ENCODE measurements around the gene UPK1B. TPM values are rescaled to one million over a fixed set of nuclear protein-coding genes. Genes with fewer than 3 reads are reported as not detected.
A peak's percentile ranks its signal among the peaks of the same experiment; 100 is the strongest.
"Not testable (repeated sequence)": the region's sequence is repeated elsewhere in the genome, so short reads cannot be mapped to it uniquely, and the experiment has no call there.

UPK1B gene
- not detected for total RNA-seq

GRCh38 chr3:119173325-119173724, at the start of gene UPK1B:
Gene UPK1B, plus strand, starts transcription at chr3:119173598. Its CDS starts 13,144 bp downstream, at chr3:119186742.
- DNase-seq = no peak
- no peak for ATAC-seq
- POLR2A ChIA-PET = no interaction called here
- Mint-ChIP-seq H3K4me3 (no peak within 1 kb of the TSS), H3K36me3 (ENCODE audit: low read depth) (no peaks in the 10 kb centered on the region), H3K4me1 (ENCODE audit: low read depth) (no peaks in the 10 kb centered on the region), H3K9me3 (ENCODE audit: insufficient read depth) (no peaks in the 10 kb centered on the region), H3K27me3 (ENCODE audit: low read depth) (peaks cover 18% of the 10 kb centered on the region), H3K27ac (no peak within 1 kb of the TSS)
- CTCF ChIA-PET = no interaction called here

GRCh38 chr3:119125342-119125741, 48.1 kb upstream of the UPK1B start:
- Mint-ChIP-seq H3K4me3 (no peak overlapping the region), H3K36me3 (ENCODE audit: low read depth) (no peaks in the 10 kb centered on the region), H3K9me3 (ENCODE audit: insufficient read depth) (no peaks in the 10 kb centered on the region), H3K27ac (no peak overlapping the region), H3K4me1 (ENCODE audit: low read depth) (no peaks in the 10 kb centered on the region), H3K27me3 (ENCODE audit: low read depth) (peaks cover 2% of the 10 kb centered on the region)
- CTCF ChIA-PET = no interaction called here
- ATAC-seq = no peak
- no peak for DNase-seq
- POLR2A ChIA-PET = no interaction called here

GRCh38 chr3:119125742-119126504, 47.5 kb upstream of the UPK1B start:
- Mint-ChIP-seq H3K4me3 (no peak overlapping the region), H3K4me1 (ENCODE audit: low read depth) (no peaks in the 10 kb centered on the region), H3K36me3 (ENCODE audit: low read depth) (no peaks in the 10 kb centered on the region), H3K9me3 (ENCODE audit: insufficient read depth) (no peaks in the 10 kb centered on the region), H3K27me3 (ENCODE audit: low read depth) (peaks cover 2% of the 10 kb centered on the region), H3K27ac (no peak overlapping the region)
- DNase-seq (no peak), ATAC-seq (no peak)
- ChIA-PET CTCF (no interaction called here), POLR2A (no interaction called here)

GRCh38 chr3:119130291-119130690, 43.1 kb upstream of the UPK1B start:
- CTCF ChIA-PET; H3K4me3 Mint-ChIP-seq; ATAC-seq; H3K9me3 Mint-ChIP-seq (ENCODE audit: insufficient read depth); H3K36me3 Mint-ChIP-seq (ENCODE audit: low read depth); H3K4me1 Mint-ChIP-seq (ENCODE audit: low read depth); DNase-seq; H3K27ac Mint-ChIP-seq; POLR2A ChIA-PET: not testable (repeated sequence)
- H3K27me3 Mint-ChIP-seq (ENCODE audit: low read depth) = peaks cover 11% of the 10 kb centered on the region

GRCh38 chr3:119132291-119132690, 41.1 kb upstream of the UPK1B start:
- POLR2A ChIA-PET; ATAC-seq; CTCF ChIA-PET; H3K36me3 Mint-ChIP-seq (ENCODE audit: low read depth); DNase-seq; H3K9me3 Mint-ChIP-seq (ENCODE audit: insufficient read depth); H3K4me1 Mint-ChIP-seq (ENCODE audit: low read depth); H3K4me3 Mint-ChIP-seq; H3K27me3 Mint-ChIP-seq (ENCODE audit: low read depth); H3K27ac Mint-ChIP-seq: not testable (repeated sequence)

GRCh38 chr3:119139360-119139759, 34.0 kb upstream of the UPK1B start:
- DNase-seq; ATAC-seq; H3K4me3 Mint-ChIP-seq; H3K27me3 Mint-ChIP-seq (ENCODE audit: low read depth); H3K36me3 Mint-ChIP-seq (ENCODE audit: low read depth); POLR2A ChIA-PET; CTCF ChIA-PET; H3K4me1 Mint-ChIP-seq (ENCODE audit: low read depth); H3K27ac Mint-ChIP-seq; H3K9me3 Mint-ChIP-seq (ENCODE audit: insufficient read depth): not testable (repeated sequence)

GRCh38 chr3:119140466-119140865, 32.9 kb upstream of the UPK1B start:
- Mint-ChIP-seq H3K27me3 (ENCODE audit: low read depth) (peaks cover 5% of the 10 kb centered on the region), H3K27ac (no peak overlapping the region), H3K36me3 (ENCODE audit: low read depth) (no peaks in the 10 kb centered on the region), H3K4me1 (ENCODE audit: low read depth) (no peaks in the 10 kb centered on the region), H3K9me3 (ENCODE audit: insufficient read depth) (no peaks in the 10 kb centered on the region), H3K4me3 (no peak overlapping the region)
- ChIA-PET POLR2A (no interaction called here), CTCF (no interaction called here)
- DNase-seq (no peak), ATAC-seq (no peak)

GRCh38 chr3:119145128-119145499, 28.3 kb upstream of the UPK1B start:
- no peak for DNase-seq
- CTCF ChIA-PET = interaction anchor here (1.3 to 6.1 kb wide), 2 partner anchors 96 to 208 kb away, joined by 4 to 66 read pairs; partner anchors contain the start of gene B4GALT4
- Mint-ChIP-seq H3K4me3 (no peak overlapping the region), H3K27ac (no peak overlapping the region), H3K36me3 (ENCODE audit: low read depth) (no peaks in the 10 kb centered on the region), H3K27me3 (ENCODE audit: low read depth) (no peaks in the 10 kb centered on the region), H3K9me3 (ENCODE audit: insufficient read depth) (no peaks in the 10 kb centered on the region), H3K4me1 (ENCODE audit: low read depth) (no peaks in the 10 kb centered on the region)
- POLR2A ChIA-PET = no interaction called here
- ATAC-seq = no peak

GRCh38 chr3:119145500-119146167, 27.8 kb upstream of the UPK1B start, which contains the start of gene TEX55:
Gene TEX55, plus strand, starts transcription at chr3:119146165. Its CDS starts 25 bp downstream, at chr3:119146190.
- DNase-seq = peak; percentile 23
- Mint-ChIP-seq H3K9me3 (ENCODE audit: insufficient read depth) (no peaks in the 10 kb centered on the region), H3K36me3 (ENCODE audit: low read depth) (no peaks in the 10 kb centered on the region), H3K4me1 (ENCODE audit: low read depth) (no peaks in the 10 kb centered on the region), H3K27me3 (ENCODE audit: low read depth) (no peaks in the 10 kb centered on the region), H3K4me3 (no peak within 1 kb of the TSS), H3K27ac (no peak within 1 kb of the TSS)
- peak; percentile 55 for ATAC-seq
- ChIA-PET POLR2A (no interaction called here), CTCF (interaction anchor here (1.3 to 6.1 kb wide), 3 partner anchors 96 to 535 kb away, joined by 4 to 66 read pairs (median 5); partner anchors contain the start of gene B4GALT4)

GRCh38 chr3:119146578-119147375, 26.6 kb upstream of the UPK1B start:
- CTCF ChIA-PET = interaction anchor here (1.6 to 6.1 kb wide), 2 partner anchors 94 to 534 kb away, joined by 5 to 66 read pairs; partner anchors contain the start of gene B4GALT4
- Mint-ChIP-seq H3K4me1 (ENCODE audit: low read depth) (no peaks in the 10 kb centered on the region), H3K4me3 (no peak overlapping the region), H3K36me3 (ENCODE audit: low read depth) (no peaks in the 10 kb centered on the region), H3K27ac (no peak overlapping the region), H3K9me3 (ENCODE audit: insufficient read depth) (no peaks in the 10 kb centered on the region), H3K27me3 (ENCODE audit: low read depth) (no peaks in the 10 kb centered on the region)
- ATAC-seq = no peak
- POLR2A ChIA-PET = no interaction called here
- DNase-seq = no peak

GRCh38 chr3:119147494-119147893, 25.9 kb upstream of the UPK1B start:
- Mint-ChIP-seq H3K4me1 (ENCODE audit: low read depth) (no peaks in the 10 kb centered on the region), H3K9me3 (ENCODE audit: insufficient read depth) (no peaks in the 10 kb centered on the region), H3K27ac (no peak overlapping the region), H3K36me3 (ENCODE audit: low read depth) (no peaks in the 10 kb centered on the region), H3K27me3 (ENCODE audit: low read depth) (no peaks in the 10 kb centered on the region), H3K4me3 (no peak overlapping the region)
- DNase-seq (no peak), ATAC-seq (no peak)
- ChIA-PET POLR2A (no interaction called here), CTCF (interaction anchor here (1.6 to 6.1 kb wide), 2 partner anchors 94 to 533 kb away, joined by 5 to 66 read pairs; partner anchors contain the start of gene B4GALT4)

Measured in activated CD8-positive, alpha-beta T cell treated with anti-CD3 and anti-CD28 coated beads, Interleukin-2, amount 10 ng/mL, durations not matched to agents 7 days and 5 days (primary cell).